Activated CD8-positive, alpha-beta T cell treated with anti-CD3 and anti-CD28 coated beads for 36 hours (primary cell): ENCODE results near the gene RNF38. TPM values are rescaled to one million over a fixed set of nuclear protein-coding genes. Genes with fewer than 3 reads are reported as not detected.

ENCODE experiments used
- ATAC-seq: fragments of 200-7000 bp; cut with Tn5 transposase; one replicate; pipeline ENCODE4 v1.10.0; 2021; ENCODE audit warnings: mild to moderate bottlenecking, moderate library complexity
- CTCF ChIA-PET: fragments of 350-600 bp; sonication (Branson Sonifier 250); formaldehyde crosslinking; loops from one replicate; lab custom pipeline; 2021; ENCODE audit warnings: antibody characterized with exemption; lab: Charles Lee
- POLR2A ChIA-PET: fragments of 350-600 bp; sonication (Branson Sonifier 250); formaldehyde crosslinking; loops from one replicate; lab custom pipeline; 2021; ENCODE audit warnings: antibody characterized with exemption; lab: Charles Lee
- DNase-seq: peaks from one replicate; pipeline ENCODE4 v3.0.0-alpha.2; 2020
- H3K27ac Mint-ChIP-seq: one replicate; pipeline ENCODE4 v1.8.0; 2021; ENCODE audit warnings: mild to moderate bottlenecking, mixed read lengths
- H3K27me3 Mint-ChIP-seq: one replicate; pipeline ENCODE4 v1.8.0; 2021; ENCODE audit warnings: mixed read lengths
- H3K36me3 Mint-ChIP-seq: one replicate; pipeline ENCODE4 v1.8.0; 2021; ENCODE audit warnings: low read depth, mixed read lengths
- H3K4me1 Mint-ChIP-seq: one replicate; pipeline ENCODE4 v1.8.0; 2021; ENCODE audit warnings: low read depth, mixed read lengths
- H3K4me3 Mint-ChIP-seq: one replicate; pipeline ENCODE4 v1.8.0; 2021; ENCODE audit warnings: mild to moderate bottlenecking, moderate library complexity, mixed read lengths
- H3K9me3 Mint-ChIP-seq: one replicate; pipeline ENCODE4 v1.8.0; 2021; ENCODE audit warnings: mixed read lengths
- CTCF ChIP-seq: fragments of 200-600 bp; IDR thresholded peaks from one replicate; pipeline ENCODE4 v1.8.0; 2022; ENCODE audit warnings: antibody characterized with exemption, mild to moderate bottlenecking
- intact Hi-C: fragments of 100-400 bp; cut with micrococcal nuclease; formaldehyde crosslinking; loops from one replicate; pipeline ENCODE4 v1.10.0; 2022
- total RNA-seq, 2 experiments: library from RNA; stranded (reverse); gene quantifications; one replicate each; pipeline ENCODE4 v1.2.3, GENCODE V29; 2021

The RNF38 gene
- total RNA-seq, 2 experiments from 2014 or later, result 33.7 to 36.4 TPM

GRCh38 chr9:36444203-36444602 lies 44.1 kb upstream of the RNF38 start:
- DNase-seq, result no peak
- H3K4me3 Mint-ChIP-seq, result no peak overlapping the region
- ATAC-seq, result no peak
- ChIA-PET POLR2A (interaction anchor here (1.6 kb wide), 1 partner anchor 42 kb away, joined by 3 read pairs; no protein-coding TSS in a partner anchor), CTCF (interaction anchor here (0.9 to 11.0 kb wide), 4 partner anchors 13 to 188 kb away, joined by 3 to 84 read pairs (median 5); no protein-coding TSS in a partner anchor)
- no peak for TF ChIP-seq CTCF
- no peaks in the 10 kb centered on the region for H3K9me3 Mint-ChIP-seq
- H3K27ac Mint-ChIP-seq, result no peak overlapping the region
- H3K27me3 Mint-ChIP-seq, result no peaks in the 10 kb centered on the region
- intact Hi-C loops, result no loop called here
- H3K36me3 Mint-ChIP-seq, result peaks cover 2% of the 10 kb centered on the region
- H3K4me1 Mint-ChIP-seq, result peaks cover 42% of the 10 kb centered on the region

GRCh38 chr9:36443581-36443980 lies 43.5 kb upstream of the RNF38 start:
- ATAC-seq (no peak), DNase-seq (no peak)
- peaks cover 45% of the 10 kb centered on the region for H3K4me1 Mint-ChIP-seq
- no peak overlapping the region for H3K4me3 Mint-ChIP-seq
- POLR2A ChIA-PET, result interaction anchor here (1.6 kb wide), 1 partner anchor 42 kb away, joined by 3 read pairs; no protein-coding TSS in a partner anchor
- H3K36me3 Mint-ChIP-seq, result peaks cover 2% of the 10 kb centered on the region
- H3K27ac Mint-ChIP-seq, result no peak overlapping the region
- CTCF ChIA-PET, result interaction anchor here (0.8 to 11.0 kb wide), 5 partner anchors 12 to 189 kb away, joined by 3 to 84 read pairs (median 3); no protein-coding TSS in a partner anchor
- no peak for TF ChIP-seq CTCF
- intact Hi-C loops, result no loop called here
- H3K27me3 Mint-ChIP-seq, result no peaks in the 10 kb centered on the region
- no peaks in the 10 kb centered on the region for H3K9me3 Mint-ChIP-seq

GRCh38 chr9:36442710-36443109 lies 42.6 kb upstream of the RNF38 start:
- no peak overlapping the region for H3K27ac Mint-ChIP-seq
- ChIA-PET POLR2A (interaction anchor here (0.7 kb wide), 1 partner anchor 19 kb away, joined by 3 read pairs; no protein-coding TSS in a partner anchor), CTCF (interaction anchor here (0.6 to 11.0 kb wide), 5 partner anchors 7 to 186 kb away, joined by 3 to 84 read pairs (median 10); no protein-coding TSS in a partner anchor)
- no peak for TF ChIP-seq CTCF
- H3K4me3 Mint-ChIP-seq, result no peak overlapping the region
- H3K9me3 Mint-ChIP-seq, result no peaks in the 10 kb centered on the region
- DNase-seq, result no peak
- H3K27me3 Mint-ChIP-seq, result no peaks in the 10 kb centered on the region
- H3K36me3 Mint-ChIP-seq, result peaks cover 4% of the 10 kb centered on the region
- intact Hi-C loops, result no loop called here
- H3K4me1 Mint-ChIP-seq, result peaks cover 52% of the 10 kb centered on the region
- no peak for ATAC-seq

GRCh38 chr9:36441966-36442365 lies 41.9 kb upstream of the RNF38 start:
- Mint-ChIP-seq H3K27me3 (no peaks in the 10 kb centered on the region), H3K36me3 (peaks cover 4% of the 10 kb centered on the region), H3K4me3 (no peak overlapping the region), H3K27ac (no peak overlapping the region), H3K9me3 (no peaks in the 10 kb centered on the region), H3K4me1 (peaks cover 55% of the 10 kb centered on the region)
- ChIA-PET POLR2A (interaction anchor here (0.7 to 1.0 kb wide), 2 partner anchors 19 to 38 kb away, joined by 3 read pairs; no protein-coding TSS in a partner anchor), CTCF (interaction anchor here (0.8 to 11.0 kb wide), 5 partner anchors 8 to 114 kb away, joined by 3 to 84 read pairs (median 10); no protein-coding TSS in a partner anchor)
- ATAC-seq (no peak), DNase-seq (no peak)
- TF ChIP-seq CTCF, result no peak
- intact Hi-C loops, result no loop called here

GRCh38 chr9:36438536-36439236 lies 38.6 kb upstream of the RNF38 start:
- ATAC-seq, result no peak
- H3K27me3 Mint-ChIP-seq, result no peaks in the 10 kb centered on the region
- no peak for TF ChIP-seq CTCF
- no peaks in the 10 kb centered on the region for H3K9me3 Mint-ChIP-seq
- no peak for DNase-seq
- H3K36me3 Mint-ChIP-seq, result peaks cover 5% of the 10 kb centered on the region
- no peak overlapping the region for H3K27ac Mint-ChIP-seq
- ChIA-PET POLR2A (interaction anchor here (0.6 to 1.2 kb wide), 2 partner anchors 9 to 43 kb away, joined by 4 read pairs; no protein-coding TSS in a partner anchor), CTCF (interaction anchor here (1.0 to 11.0 kb wide), 8 partner anchors 9 to 118 kb away, joined by 3 to 84 read pairs (median 4); no protein-coding TSS in a partner anchor)
- intact Hi-C loops, result no loop called here
- H3K4me1 Mint-ChIP-seq, result peaks cover 44% of the 10 kb centered on the region
- H3K4me3 Mint-ChIP-seq, result no peak overlapping the region
